GM12878 (cell line): Measurements from ENCODE around the gene KCNK17. TPM values are rescaled to one million over a fixed set of nuclear protein-coding genes. Genes with fewer than 3 reads are reported as not detected.

Experiments used
- ATAC-seq: fragments of 200-7000 bp; cut with Tn5 transposase; 3 replicates; pipeline ENCODE4 v1.9.1; 2020; ENCODE audit warnings: mild to moderate bottlenecking, moderate library complexity
- BruUV-seq: library from RNA; stranded (reverse); fragments of 400-500 nt; replicated peaks from 2 replicates; lab custom pipeline; 2021; lab: Mats Ljungman, UMichigan
- CTCF ChIA-PET: fragments of 300-600 bp; sonication (Branson Sonifier 250); formaldehyde crosslinking; extraction: SDS; loops from one replicate; lab custom pipeline; 2021; ENCODE audit warnings: inconsistent platforms; lab: Yijun Ruan, JAX
- POLR2A ChIA-PET: fragments of 350-600 bp; formaldehyde crosslinking; extraction: SDS; loops from one replicate; lab custom pipeline; 2021; ENCODE audit warnings: inconsistent platforms; lab: Charles Lee
- RAD21 ChIA-PET: fragments of 300-600 bp; sonication (Branson Sonifier 250); formaldehyde crosslinking; loops from one replicate; lab custom pipeline; 2023; ENCODE audit warnings: antibody characterized with exemption; ENCODE audit not compliant: unreplicated experiment; lab: Charles Lee
- SMC1A ChIA-PET: fragments of 300-600 bp; sonication (Branson Sonifier 250); formaldehyde crosslinking; loops from one replicate; lab custom pipeline; 2023; ENCODE audit not compliant: unreplicated experiment, uncharacterized antibody; lab: Charles Lee
- DNase-seq: peaks from one replicate; pipeline ENCODE4 v3.0.0-alpha.2; 2011; ENCODE audit warnings: low read depth, low spot score
- FAIRE-seq: peaks from 3 replicates; lab custom pipeline; 2011; peaks lifted over from hg19 to GRCh38; lab: Jason Lieb, UNC
- H2AFZ ChIP-seq: 2 replicates; pipeline ENCODE4 v1.6.0; 2011; ENCODE audit warnings: low read depth, low read length, control low read depth; ENCODE audit not compliant: control insufficient read depth
- H3K27ac ChIP-seq: 2 replicates; pipeline ENCODE4 v1.5.1; 2011; ENCODE audit warnings: control low read depth; ENCODE audit not compliant: control insufficient read depth, insufficient read depth
- H3K27me3 ChIP-seq, 2 experiments: replicated peaks in 1 of 2; 2 replicates each; pipeline versions ENCODE4 v1.6.0 to v1.6.1; 2011; ENCODE audit warnings: low read length in 1 of 2; ENCODE audit not compliant: control insufficient read depth in 2 of 2, insufficient read depth in 2 of 2
- H3K36me3 ChIP-seq, 2 experiments: 2 replicates each; pipeline ENCODE4 v1.5.1; 2011; ENCODE audit warnings: low read length in 1 of 2; ENCODE audit not compliant: control insufficient read depth in 2 of 2, insufficient read depth in 2 of 2
- H3K4me1 ChIP-seq: 2 replicates; pipeline ENCODE4 v1.6.1; 2011; ENCODE audit warnings: mild to moderate bottlenecking, low read length, moderate library complexity, mixed read lengths; ENCODE audit not compliant: control insufficient read depth, insufficient read depth
- H3K4me2 ChIP-seq: 2 replicates; pipeline ENCODE4 v1.6.0; 2011; ENCODE audit warnings: control low read depth; ENCODE audit not compliant: control insufficient read depth, insufficient read depth
- H3K4me3 ChIP-seq: fragments of 200-600 bp; sonication (generic); 2 replicates; pipeline ENCODE4 v1.5.1; 2016
- H3K79me2 ChIP-seq: 2 replicates; pipeline ENCODE4 v1.6.0; 2011; ENCODE audit warnings: low read length; ENCODE audit not compliant: control insufficient read depth, insufficient read depth
- H3K9ac ChIP-seq: 2 replicates; pipeline ENCODE4 v1.8.0; 2011; ENCODE audit warnings: low read length, control low read depth, mixed read lengths; ENCODE audit not compliant: control insufficient read depth, insufficient read depth
- H3K9me3 ChIP-seq: replicated peaks from 3 replicates; pipeline ENCODE4 v1.5.1; 2011; ENCODE audit warnings: mild to moderate bottlenecking, low read length; ENCODE audit not compliant: control insufficient read depth, insufficient read depth
- H4K20me1 ChIP-seq: 2 replicates; pipeline ENCODE4 v1.6.0; 2011; ENCODE audit not compliant: control insufficient read depth, insufficient read depth
- BHLHE40 ChIP-seq, 2 experiments: fragments of 450-650 bp in 1 of 2; IDR thresholded peaks; 2 replicates each; pipeline ENCODE4 v1.6.1; 2011 to 2017; ENCODE audit warnings: low read depth in 2 of 2, borderline replicate concordance in 1 of 2, improper control_type of control experiment in 1 of 2, low read length in 1 of 2, mild to moderate bottlenecking in 1 of 2
- E4F1 ChIP-seq: fragments of 450-650 bp; IDR thresholded peaks from 2 replicates; pipeline ENCODE4 v1.6.1; 2018; ENCODE audit warnings: borderline replicate concordance, mild to moderate bottlenecking; ENCODE audit not compliant: partially characterized antibody
- WGBS: methylation state at CpG from one replicate; pipeline ENCODE4 v1.1.6; 2016; ENCODE audit warnings: low lambda C conversion rate; ENCODE audit not compliant: insufficient replicate concordance, insufficient coverage; ENCODE audit errors: missing lambda C conversion rate; 5-methylcytosine and 5-hydroxymethylcytosine counted together
- in situ Hi-C: fragments of 300-500 bp; cut with MboI; formaldehyde crosslinking; loops from 9 replicates; pipeline ENCODE4 v1.14.3; 2018; ENCODE audit warnings: mixed read lengths
- intact Hi-C: fragments of 100-400 bp; cut with micrococcal nuclease; formaldehyde crosslinking; loops from one replicate; pipeline ENCODE4 v1.14.2; 2022; ENCODE audit not compliant: unreplicated experiment
- polyA plus RNA-seq, 11 experiments: library from polyadenylated mRNA; depleted of rRNA in 4 of 11; unstranded in 6 of 11; stranded (reverse) in 5 of 11; fragments of >200 nt; fragmentation: Nextera tagmentation in 4 of 11; fragmentation: Illumina TruSeq in 1 of 11; extraction: Ambion mirVana in 4 of 11; extraction: Trizol in 1 of 11; gene quantifications; 1 replicate in 1 of 11; 2 replicates in 10 of 11; pipeline versions ENCODE4 v1.2.1 to v1.2.3, GENCODE V29; 2011 to 2016; ENCODE audit warnings: inconsistent platforms in 2 of 11, missing spikeins in 2 of 11, low read depth in 1 of 11
- total RNA-seq, 4 experiments: library from RNA; depleted of rRNA in 3 of 4; stranded (reverse); fragments of >200 nt in 3 of 4; fragmentation: Illumina TruSeq in 1 of 4; extraction: Trizol in 1 of 4; gene quantifications; 2 replicates each; pipeline versions ENCODE4 v1.2.1 to v1.2.3, GENCODE V29; 2013 to 2021

The KCNK17 gene
- total and polyA plus RNA-seq, 10 of the 15 experiments (the other 5 are each of a cell fraction or from before 2014, with no cell fraction given), result not detected

GRCh38 chr6:39303425-39304153 is 10.6 kb downstream of the KCNK17 start:
- Histone ChIP-seq H4K20me1 (no peaks in the 10 kb centered on the region), H3K27ac (no peak overlapping the region)
- WGBS, result 43% methylated on average over 30 of the region's 30 CpGs
- TF ChIP-seq E4F1 (no peak), BHLHE40 (IDR thresholded peaks at IDR 0.05; ENCODE audit: borderline replicate concordance in 1 of 2, low read depth in 2 of 2, low read length in 1 of 2) (0 out of 4 replicates have a peak, but pooled peaks of 1 of the 2 experiments have one; percentile 2)
- TF ChIP-seq, all 136 proteins: peak for 1
- RAD21 ChIA-PET, result interaction anchor here (1.0 to 5.0 kb wide), 12 partner anchors 85 to 431 kb away, joined by 3 to 71 read pairs (median 5); no protein-coding TSS in a partner anchor
- Histone ChIP-seq H3K9ac (no peak overlapping the region), H3K4me2 (no peak overlapping the region), H3K36me3 (no peaks in the 10 kb centered on the region), H2AFZ (no peak overlapping the region), H3K27me3 (peaks cover 0 to 3% of the 10 kb centered on the region in 2 experiments; a peak in 2 of 4 replicates), H3K79me2 (no peaks in the 10 kb centered on the region), H3K4me1 (0 out of 2 replicates have a peak, but pooled peaks cover 2% of the 10 kb centered on the region), H3K4me3 (no peak overlapping the region), H3K9me3 (no peaks in the 10 kb centered on the region)
- POLR2A ChIA-PET, result no interaction called here
- DNase-seq (no peak), FAIRE-seq (no peak), ATAC-seq (no peak)
- SMC1A ChIA-PET, result interaction anchor here (0.9 to 7.4 kb wide), 18 partner anchors 13 to 431 kb away, joined by 3 to 83 read pairs (median 4); no protein-coding TSS in a partner anchor
- in situ Hi-C loops, result loop anchor here (5.0 kb wide), 3 partner anchors 136 to 431 kb away; no protein-coding TSS in a partner anchor
- intact Hi-C loops, result loop anchor here (1.0 to 5.0 kb wide), 5 partner anchors 113 to 431 kb away; no protein-coding TSS in a partner anchor
- no TSS peak for BruUV-seq
- CTCF ChIA-PET, result interaction anchor here (0.7 to 7.5 kb wide), 40 partner anchors 12 to 432 kb away, joined by 3 to 167 read pairs (median 4); partner anchors contain the start of gene SAYSD1
